Measurements from ENCODE around the gene TRMT10A.

DNA sequence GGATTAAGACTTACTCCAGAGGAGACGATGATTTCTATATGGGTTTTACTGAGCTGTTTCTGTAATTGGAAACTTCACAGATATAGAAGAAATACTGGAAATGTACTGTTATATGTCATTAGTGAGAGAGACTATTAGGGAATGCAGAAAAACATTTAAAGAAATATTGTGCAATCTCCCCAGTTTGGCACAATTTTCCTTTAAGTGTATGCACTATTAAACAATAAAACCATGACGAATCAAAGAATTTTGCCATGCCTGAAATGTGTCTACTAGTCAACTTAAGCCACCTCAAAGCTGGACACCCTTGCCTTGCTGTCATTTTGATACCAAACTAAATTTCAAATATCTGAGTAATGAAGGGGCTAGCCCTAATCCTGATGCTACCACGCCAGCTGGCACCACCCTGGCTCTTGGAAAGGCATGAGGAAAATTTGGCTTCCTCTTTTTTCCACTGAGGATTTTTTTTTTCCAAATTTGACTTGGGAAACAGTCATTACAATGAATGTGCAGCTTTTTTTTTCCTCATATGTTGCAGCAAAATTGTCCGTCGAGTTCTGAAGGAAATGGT, 46.9 kb upstream of the TRMT10A start:
- TF ChIP-seq, protein P1, sequence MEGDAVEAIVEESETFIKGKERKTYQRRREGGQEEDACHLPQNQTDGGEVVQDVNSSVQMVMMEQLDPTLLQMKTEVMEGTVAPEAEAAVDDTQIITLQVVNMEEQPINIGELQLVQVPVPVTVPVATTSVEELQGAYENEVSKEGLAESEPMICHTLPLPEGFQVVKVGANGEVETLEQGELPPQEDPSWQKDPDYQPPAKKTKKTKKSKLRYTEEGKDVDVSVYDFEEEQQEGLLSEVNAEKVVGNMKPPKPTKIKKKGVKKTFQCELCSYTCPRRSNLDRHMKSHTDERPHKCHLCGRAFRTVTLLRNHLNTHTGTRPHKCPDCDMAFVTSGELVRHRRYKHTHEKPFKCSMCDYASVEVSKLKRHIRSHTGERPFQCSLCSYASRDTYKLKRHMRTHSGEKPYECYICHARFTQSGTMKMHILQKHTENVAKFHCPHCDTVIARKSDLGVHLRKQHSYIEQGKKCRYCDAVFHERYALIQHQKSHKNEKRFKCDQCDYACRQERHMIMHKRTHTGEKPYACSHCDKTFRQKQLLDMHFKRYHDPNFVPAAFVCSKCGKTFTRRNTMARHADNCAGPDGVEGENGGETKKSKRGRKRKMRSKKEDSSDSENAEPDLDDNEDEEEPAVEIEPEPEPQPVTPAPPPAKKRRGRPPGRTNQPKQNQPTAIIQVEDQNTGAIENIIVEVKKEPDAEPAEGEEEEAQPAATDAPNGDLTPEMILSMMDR (IDR thresholded peaks at IDR 0.05; ENCODE audit: low read depth, low read length): no peak
- TF ChIP-seq POLR2A (IDR thresholded peaks at IDR 0.05; ENCODE audit: extremely low read depth, insufficient read length) (no peak), MYC (IDR thresholded peaks at IDR 0.05; ENCODE audit: low read depth, low read length) (no peak)
- TF ChIP-seq, protein P2, sequence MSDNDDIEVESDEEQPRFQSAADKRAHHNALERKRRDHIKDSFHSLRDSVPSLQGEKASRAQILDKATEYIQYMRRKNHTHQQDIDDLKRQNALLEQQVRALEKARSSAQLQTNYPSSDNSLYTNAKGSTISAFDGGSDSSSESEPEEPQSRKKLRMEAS (IDR thresholded peaks at IDR 0.05; ENCODE audit: low read depth, low read length): no peak
